Caki2 (cell line): Measurements from ENCODE around the gene CCND1. TPM values are rescaled to one million over a fixed set of nuclear protein-coding genes. Genes with fewer than 3 reads are reported as not detected.

Experiments used
- DNase-seq: peaks from one replicate; pipeline ENCODE4 v3.0.0-alpha.2; 2015; ENCODE audit warnings: low read depth
- in situ Hi-C: cut with HindIII; loops from 2 replicates; pipeline ENCODE4 v1.10.0; 2016; ENCODE audit warnings: low sequenced_read_pairs, low pct_unique_long_range_greater_than_20kb, mixed read lengths
- total RNA-seq: library from RNA; depleted of rRNA; stranded (reverse); fragments of >200 nt; shearing (Covaris generic); gene quantifications from 2 replicates; pipeline ENCODE4 v1.2.3, GENCODE V29; 2014; ENCODE audit warnings: low replicate concordance

CCND1 gene
- total RNA-seq, 1 experiment from 2014 or later = 122 TPM

- no peak for DNase-seq
- in situ Hi-C loops = loop anchor here (25.0 kb wide), 1 partner anchor 547 kb away; no protein-coding TSS in a partner anchor
These were observed 17.9 kb downstream of the CCND1 start for GRCh38 chr11:69658626-69659450.

- no peak for DNase-seq
- in situ Hi-C loops = loop anchor here (25.0 kb wide), 1 partner anchor 547 kb away; no protein-coding TSS in a partner anchor
These were observed 18.6 kb downstream of the CCND1 start for GRCh38 chr11:69659591-69659990.

- DNase-seq = no peak
- in situ Hi-C loops = loop anchor here (25.0 kb wide), 1 partner anchor 548 kb away; no protein-coding TSS in a partner anchor
These were observed 19.1 kb downstream of the CCND1 start for GRCh38 chr11:69660001-69660500.

GRCh38 chr11:69661413-69661715 lies 20.4 kb downstream of the CCND1 start:
- in situ Hi-C loops = loop anchor here (25.0 kb wide), 1 partner anchor 549 kb away; no protein-coding TSS in a partner anchor
- no peak for DNase-seq

- in situ Hi-C loops = loop anchor here (25.0 kb wide), 1 partner anchor 550 kb away; no protein-coding TSS in a partner anchor
These were observed 21.2 kb downstream of the CCND1 start for GRCh38 chr11:69662021-69662698.

GRCh38 chr11:69662806-69663205 lies 21.9 kb downstream of the CCND1 start:
- in situ Hi-C loops = loop anchor here (25.0 kb wide), 1 partner anchor 551 kb away; no protein-coding TSS in a partner anchor
- no peak for DNase-seq

More at GRCh38 chr11:69662021-69662698, 21.2 kb downstream of the CCND1 start:
- DNase-seq = no peak

GRCh38 chr11:69663326-69663725 lies 22.4 kb downstream of the CCND1 start:
- no peak for DNase-seq
- in situ Hi-C loops = loop anchor here (25.0 kb wide), 1 partner anchor 551 kb away; no protein-coding TSS in a partner anchor

GRCh38 chr11:69664103-69664775 lies 23.3 kb downstream of the CCND1 start:
- no peak for DNase-seq
- in situ Hi-C loops = loop anchor here (25.0 kb wide), 1 partner anchor 552 kb away; no protein-coding TSS in a partner anchor

- in situ Hi-C loops = loop anchor here (25.0 kb wide), 1 partner anchor 553 kb away; no protein-coding TSS in a partner anchor
- DNase-seq = no peak
These were observed 23.9 kb downstream of the CCND1 start for GRCh38 chr11:69664901-69665300.

- no peak for DNase-seq
- in situ Hi-C loops = loop anchor here (25.0 kb wide), 1 partner anchor 553 kb away; no protein-coding TSS in a partner anchor
These were observed 24.7 kb downstream of the CCND1 start for GRCh38 chr11:69665669-69666068.

- in situ Hi-C loops = loop anchor here (25.0 kb wide), 1 partner anchor 554 kb away; no protein-coding TSS in a partner anchor
- DNase-seq = no peak
These were observed 25.3 kb downstream of the CCND1 start for GRCh38 chr11:69666261-69666660.

- DNase-seq = no peak
- in situ Hi-C loops = loop anchor here (25.0 kb wide), 1 partner anchor 555 kb away; no protein-coding TSS in a partner anchor
These were observed 26.0 kb downstream of the CCND1 start for GRCh38 chr11:69666752-69667536.

- in situ Hi-C loops = loop anchor here (25.0 kb wide), 1 partner anchor 556 kb away; no protein-coding TSS in a partner anchor
These were observed 27.0 kb downstream of the CCND1 start for GRCh38 chr11:69667619-69668604.

GRCh38 chr11:69669486-69669885 lies 28.5 kb downstream of the CCND1 start:
- in situ Hi-C loops = loop anchor here (25.0 kb wide), 1 partner anchor 557 kb away; no protein-coding TSS in a partner anchor
- no peak for DNase-seq

More at GRCh38 chr11:69667619-69668604, 27.0 kb downstream of the CCND1 start:
- no peak for DNase-seq

GRCh38 chr11:69670158-69670845 lies 29.3 kb downstream of the CCND1 start:
- DNase-seq = peak; percentile 53
- in situ Hi-C loops = loop anchor here (25.0 kb wide), 1 partner anchor 558 kb away; no protein-coding TSS in a partner anchor
